DND-41 (cell line): ENCODE measurements around the gene DNAAF9.

Experiments
- ATAC-seq: fragments of 200-7000 bp; cut with Tn5 transposase; 3 replicates; pipeline ENCODE4 v1.9.1; 2021; ENCODE audit warnings: low read depth; ENCODE audit not compliant: insufficient read depth
- DNase-seq: peaks from one replicate; pipeline ENCODE4 v3.0.0-alpha.2; 2020
- H2AFZ ChIP-seq: 2 replicates; pipeline ENCODE4 v1.6.0; 2012; ENCODE audit warnings: low read depth, low read length
- H3K27ac ChIP-seq: 2 replicates; pipeline ENCODE4 v1.5.1; 2012; ENCODE audit warnings: low read length, inconsistent platforms
- H3K27me3 ChIP-seq: fragments of 200-600 bp; sonication (generic); 2 replicates; pipeline ENCODE4 v1.6.0; 2012; ENCODE audit warnings: low read length, mild to moderate bottlenecking, inconsistent platforms; ENCODE audit not compliant: insufficient read depth, poor library complexity
- H3K36me3 ChIP-seq: 2 replicates; pipeline ENCODE4 v1.5.1; 2012; ENCODE audit warnings: low read length, inconsistent platforms; ENCODE audit not compliant: insufficient read depth
- H3K4me1 ChIP-seq: 2 replicates; pipeline ENCODE4 v1.5.1; 2012; ENCODE audit warnings: mild to moderate bottlenecking, low read length; ENCODE audit not compliant: insufficient read depth
- H3K4me2 ChIP-seq: 2 replicates; pipeline ENCODE4 v1.6.0; 2012; ENCODE audit warnings: mild to moderate bottlenecking, moderate library complexity, low read length, inconsistent platforms; ENCODE audit not compliant: insufficient read depth
- H3K4me3 ChIP-seq, 2 experiments: fragments of 200-600 bp in 1 of 2; shearing (Covaris generic) in 1 of 2; 2 replicates each; pipeline ENCODE4 v1.5.1; 2012 to 2016; ENCODE audit warnings: inconsistent platforms in 2 of 2, low read length in 2 of 2, mild to moderate bottlenecking in 2 of 2, low read depth in 1 of 2, moderate library complexity in 1 of 2
- H3K79me2 ChIP-seq: 2 replicates; pipeline ENCODE4 v1.6.0; 2012; ENCODE audit warnings: low read length, inconsistent platforms; ENCODE audit not compliant: insufficient read depth
- H3K9ac ChIP-seq: 2 replicates; pipeline ENCODE4 v1.6.0; 2012; ENCODE audit warnings: low read depth, mild to moderate bottlenecking, inconsistent platforms, low read length, moderate library complexity
- H3K9me3 ChIP-seq: 2 replicates; pipeline ENCODE4 v1.5.1; 2012; ENCODE audit warnings: low read length, moderate library complexity, mild to moderate bottlenecking, inconsistent platforms; ENCODE audit not compliant: insufficient read depth, severe bottlenecking
- H4K20me1 ChIP-seq: 2 replicates; pipeline ENCODE4 v1.6.0; 2012; ENCODE audit warnings: low read length; ENCODE audit not compliant: insufficient read depth
- EZH2 ChIP-seq: IDR thresholded peaks from 3 replicates; pipeline ENCODE4 v1.6.1; 2012; ENCODE audit warnings: borderline replicate concordance, low read depth, mild to moderate bottlenecking, moderate library complexity, low read length, inconsistent platforms; ENCODE audit not compliant: severe bottlenecking
- TF ChIP-seq, protein P1 (sequence below): IDR thresholded peaks from 2 replicates; pipeline ENCODE4 v1.5.1; 2012; ENCODE audit warnings: borderline replicate concordance, low read length, moderate library complexity, mild to moderate bottlenecking; ENCODE audit not compliant: poor library complexity, severe bottlenecking; ENCODE audit errors: extremely low read depth

Gene DNAAF9

DNA sequence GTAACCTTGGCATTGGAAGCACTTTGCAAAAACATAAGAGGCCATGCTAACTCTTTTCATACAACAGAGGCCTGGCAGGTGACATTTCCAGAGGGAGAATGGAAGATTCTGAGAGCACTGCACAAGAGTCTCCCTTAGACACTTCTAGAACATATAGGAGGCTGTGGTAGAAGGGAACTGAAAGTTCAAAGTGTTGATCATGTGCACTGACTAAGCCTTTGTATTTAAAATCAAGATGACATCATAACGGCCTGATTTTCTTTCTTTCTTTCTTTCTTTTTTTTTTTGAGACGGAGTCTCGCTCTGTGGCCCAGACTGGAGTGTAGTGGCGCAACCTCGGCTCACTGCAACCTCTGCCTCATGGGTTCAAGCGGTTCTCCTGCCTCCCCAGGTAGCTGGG lies 26.8 kb upstream of the DNAAF9 start:
- no peak for TF ChIP-seq EZH2
- TF ChIP-seq, protein P1, sequence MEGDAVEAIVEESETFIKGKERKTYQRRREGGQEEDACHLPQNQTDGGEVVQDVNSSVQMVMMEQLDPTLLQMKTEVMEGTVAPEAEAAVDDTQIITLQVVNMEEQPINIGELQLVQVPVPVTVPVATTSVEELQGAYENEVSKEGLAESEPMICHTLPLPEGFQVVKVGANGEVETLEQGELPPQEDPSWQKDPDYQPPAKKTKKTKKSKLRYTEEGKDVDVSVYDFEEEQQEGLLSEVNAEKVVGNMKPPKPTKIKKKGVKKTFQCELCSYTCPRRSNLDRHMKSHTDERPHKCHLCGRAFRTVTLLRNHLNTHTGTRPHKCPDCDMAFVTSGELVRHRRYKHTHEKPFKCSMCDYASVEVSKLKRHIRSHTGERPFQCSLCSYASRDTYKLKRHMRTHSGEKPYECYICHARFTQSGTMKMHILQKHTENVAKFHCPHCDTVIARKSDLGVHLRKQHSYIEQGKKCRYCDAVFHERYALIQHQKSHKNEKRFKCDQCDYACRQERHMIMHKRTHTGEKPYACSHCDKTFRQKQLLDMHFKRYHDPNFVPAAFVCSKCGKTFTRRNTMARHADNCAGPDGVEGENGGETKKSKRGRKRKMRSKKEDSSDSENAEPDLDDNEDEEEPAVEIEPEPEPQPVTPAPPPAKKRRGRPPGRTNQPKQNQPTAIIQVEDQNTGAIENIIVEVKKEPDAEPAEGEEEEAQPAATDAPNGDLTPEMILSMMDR: no peak
- no peaks in the 10 kb centered on the region for H3K79me2 ChIP-seq
- H2AFZ ChIP-seq: no peak overlapping the region
- no peak overlapping the region for H3K27ac ChIP-seq
- H3K4me2 ChIP-seq: no peak overlapping the region
- DNase-seq (no peak), ATAC-seq (no peak)
- H4K20me1 ChIP-seq: no peaks in the 10 kb centered on the region
- no peaks in the 10 kb centered on the region for H3K4me1 ChIP-seq
- H3K9me3 ChIP-seq: no peaks in the 10 kb centered on the region
- no peak overlapping the region for H3K9ac ChIP-seq
- no peaks in the 10 kb centered on the region for H3K36me3 ChIP-seq
- H3K4me3 ChIP-seq: no peak overlapping the region
- peaks cover 6% of the 10 kb centered on the region for H3K27me3 ChIP-seq

DNA sequence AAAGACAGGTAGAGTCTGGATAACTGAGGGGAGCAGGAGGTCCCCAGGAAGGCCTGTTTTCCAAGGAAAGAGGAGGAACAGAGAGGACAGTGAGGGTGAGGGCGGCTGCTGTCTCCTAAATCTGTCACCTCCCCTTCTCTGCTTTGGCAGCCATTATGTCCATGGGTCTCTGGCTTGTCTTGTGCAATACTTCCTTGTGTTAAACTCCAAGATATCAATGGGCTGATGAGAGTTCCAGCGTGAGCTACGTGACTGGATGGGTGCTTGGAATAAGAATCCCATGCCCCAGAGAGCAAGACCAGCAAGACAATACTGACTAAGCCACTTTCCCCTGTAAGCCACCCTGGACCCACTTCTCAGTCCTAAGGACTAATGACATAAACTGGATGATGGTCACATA lies 26.3 kb upstream of the DNAAF9 start:
- Histone ChIP-seq H4K20me1 (no peaks in the 10 kb centered on the region), H3K4me2 (no peak overlapping the region), H3K4me1 (no peaks in the 10 kb centered on the region), H2AFZ (no peak overlapping the region), H3K27ac (no peak overlapping the region), H3K27me3 (peaks cover 6% of the 10 kb centered on the region), H3K4me3 (no peak overlapping the region), H3K79me2 (no peaks in the 10 kb centered on the region), H3K9me3 (no peaks in the 10 kb centered on the region), H3K36me3 (no peaks in the 10 kb centered on the region), H3K9ac (no peak overlapping the region)
- TF ChIP-seq, protein P1: no peak
- TF ChIP-seq EZH2: no peak
- ATAC-seq (no peak), DNase-seq (no peak)

DNA sequence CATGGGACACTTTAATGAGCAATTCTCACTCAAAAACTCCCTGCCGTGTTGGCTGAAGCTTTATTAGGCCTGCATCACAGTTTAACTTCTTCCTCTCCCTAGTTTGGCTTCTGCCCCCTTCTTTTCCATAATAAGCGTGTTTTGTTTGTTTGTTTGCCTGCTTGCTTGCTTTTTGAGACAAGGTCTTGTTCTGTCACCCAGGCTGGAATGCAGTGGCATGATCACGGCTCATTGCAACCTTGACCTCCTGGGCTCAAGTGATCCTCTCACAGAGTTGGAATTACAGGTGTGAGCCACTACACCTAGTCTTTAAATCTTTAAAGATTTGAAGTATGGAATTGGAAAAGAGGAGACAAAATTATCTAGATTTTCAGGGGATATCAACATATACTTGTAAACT lies 25.4 kb upstream of the DNAAF9 start:
- no peak overlapping the region for H3K9ac ChIP-seq
- peaks cover 6% of the 10 kb centered on the region for H3K27me3 ChIP-seq
- no peak overlapping the region for H3K4me2 ChIP-seq
- no peaks in the 10 kb centered on the region for H3K79me2 ChIP-seq
- no peak for TF ChIP-seq EZH2
- TF ChIP-seq, protein P1: no peak
- DNase-seq (no peak), ATAC-seq (no peak)
- no peak overlapping the region for H3K4me3 ChIP-seq
- H3K9me3 ChIP-seq: no peaks in the 10 kb centered on the region
- no peak overlapping the region for H2AFZ ChIP-seq
- H3K4me1 ChIP-seq: no peaks in the 10 kb centered on the region
- no peaks in the 10 kb centered on the region for H4K20me1 ChIP-seq
- H3K36me3 ChIP-seq: no peaks in the 10 kb centered on the region
- no peak overlapping the region for H3K27ac ChIP-seq

DNA sequence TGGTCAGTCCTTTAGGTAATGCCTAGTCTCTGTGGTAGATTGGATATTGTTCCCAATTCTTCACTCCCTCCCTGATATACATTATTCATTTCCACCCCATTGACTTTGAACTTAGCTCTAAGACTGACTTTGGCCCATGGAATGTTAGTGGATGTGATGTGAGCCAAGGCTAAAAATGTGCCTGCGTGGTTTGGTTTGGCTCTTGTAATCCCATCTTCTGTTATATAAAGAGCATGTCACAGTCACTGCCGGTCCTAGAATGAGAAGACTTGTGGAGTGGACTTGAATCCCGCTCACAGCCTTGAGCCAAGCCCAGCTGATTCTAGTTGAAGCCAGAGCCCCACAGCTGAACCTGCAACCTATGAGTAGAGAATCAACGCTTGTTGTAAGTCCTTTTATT lies 23.6 kb upstream of the DNAAF9 start:
- Histone ChIP-seq H3K9me3 (no peaks in the 10 kb centered on the region), H4K20me1 (no peaks in the 10 kb centered on the region), H3K36me3 (no peaks in the 10 kb centered on the region), H3K27me3 (peaks cover 6% of the 10 kb centered on the region), H3K4me3 (no peak overlapping the region), H3K9ac (no peak overlapping the region), H3K27ac (no peak overlapping the region), H3K4me1 (no peaks in the 10 kb centered on the region), H3K4me2 (no peak overlapping the region), H2AFZ (no peak overlapping the region), H3K79me2 (no peaks in the 10 kb centered on the region)
- ATAC-seq (no peak), DNase-seq (no peak)
- no peak for TF ChIP-seq EZH2
- TF ChIP-seq, protein P1: no peak
